ENCODE measurements around the gene XKR7.

- TF ChIP-seq EZH2 (IDR thresholded peaks at IDR 0.05; ENCODE audit: low read length): no peak
- TF ChIP-seq CTCF (optimal IDR thresholded peaks at IDR 0.05 in 1 of 3, IDR thresholded peaks at IDR 0.05 in 1 of 3, conservative IDR thresholded peaks at IDR 0.05 in 1 of 3; ENCODE audit: extremely low read depth in 1 of 3, insufficient read depth in 2 of 3, low read length in 3 of 3): no peak
Observed at GRCh38 chr20:32050851-32051556, 83.1 kb downstream of the XKR7 start.

Measured in keratinocyte (primary cell).